Measurements from ENCODE around the gene TMEM14B.
"Not testable (repeated sequence)": the region's sequence is repeated elsewhere in the genome, so short reads cannot be mapped to it uniquely, and the experiment has no call there.

Gene TMEM14B

GRCh38 chr6:10745116-10745515, 2.5 kb upstream of the TMEM14B start:
- ChIA-PET POLR2A (no interaction called here), CTCF (interaction anchor here (0.6 kb wide), 1 partner anchor 12 kb away, joined by 3 read pairs; no protein-coding TSS in a partner anchor)
- Histone ChIP-seq H3K36me3 (ENCODE audit: control insufficient read depth in 2 of 2, insufficient read depth in 1 of 2, low read length in 2 of 2) (peaks cover 0 to 14% of the 10 kb centered on the region in 2 experiments; a peak in 2 of 3 replicates), H3K27ac (ENCODE audit: extremely low read depth, low read depth, low read length) (no peak overlapping the region), H3K4me1 (ENCODE audit: control insufficient read depth, insufficient read depth, low read length) (peaks cover 7% of the 10 kb centered on the region; the same call in 1 of the 2 replicates), H3K9me3 (ENCODE audit: control insufficient read depth, insufficient read depth, low read depth, low read length) (no peaks in the 10 kb centered on the region), H3K4me3 (ENCODE audit: low read depth, low read length) (no peak overlapping the region)
- TF ChIP-seq MEIS1 (CRISPR knock-in tag; IDR thresholded peaks at IDR 0.05; ENCODE audit: borderline replicate concordance) (no peak), ZNF184 (tag by site-specific recombination; IDR thresholded peaks at IDR 0.05) (no peak), ZNF146 (tag by site-specific recombination; IDR thresholded peaks at IDR 0.05) (no peak), ZNF366 (tag by site-specific recombination; conservative IDR thresholded peaks at IDR 0.05) (no peak), ZNF48 (tag by site-specific recombination; IDR thresholded peaks at IDR 0.05) (no peak)

DNA sequence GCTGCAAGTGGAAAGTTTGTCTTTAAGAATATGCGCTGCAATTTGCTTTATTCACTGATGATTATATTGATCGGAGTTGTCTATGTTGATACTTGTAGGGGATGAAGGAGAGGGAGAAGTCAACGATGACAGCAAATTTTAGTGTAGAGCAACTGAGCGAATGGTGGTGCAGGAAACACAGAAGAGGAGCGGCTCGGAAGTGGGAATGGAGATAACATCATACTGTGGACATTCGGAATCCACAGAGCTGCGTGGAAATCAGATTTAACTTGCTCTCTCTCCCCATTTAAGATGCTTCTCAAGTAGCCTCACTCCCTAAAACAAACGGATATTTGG, 722 bp upstream of the TMEM14B start:
- H3K4me1 ChIP-seq (ENCODE audit: control insufficient read depth, insufficient read depth, low read length) = peaks cover 7% of the 10 kb centered on the region; the same call in 1 of the 2 replicates

GRCh38 chr6:10749734-10750133, 2.1 kb downstream of the TMEM14B start:
- Histone ChIP-seq H3K4me3 (ENCODE audit: low read depth, low read length) (no peak overlapping the region), H3K27ac (ENCODE audit: extremely low read depth, low read depth, low read length) (no peak overlapping the region), H3K36me3 (ENCODE audit: control insufficient read depth in 2 of 2, insufficient read depth in 1 of 2, low read length in 2 of 2) (peaks cover 21 to 57% of the 10 kb centered on the region in 2 experiments; a peak in 2 of 3 replicates), H3K9me3 (ENCODE audit: control insufficient read depth, insufficient read depth, low read depth, low read length) (no peaks in the 10 kb centered on the region), H3K4me1 (ENCODE audit: control insufficient read depth, insufficient read depth, low read length) (peaks cover 7% of the 10 kb centered on the region; the same call in 1 of the 2 replicates)
- TF ChIP-seq ZNF529 (tag by site-specific recombination; IDR thresholded peaks at IDR 0.05; ENCODE audit: insufficient replicate concordance) (no peak), MYNN (tag by site-specific recombination; IDR thresholded peaks at IDR 0.05; ENCODE audit: borderline replicate concordance) (peak; percentile 61; the same call in 1 of the 2 replicates)
- ChIA-PET POLR2A (interaction anchor here (4.6 kb wide), 1 partner anchor 28 kb away, joined by 82 read pairs; the partner anchor contains the start of gene TMEM14C), CTCF (interaction anchor here (1.4 to 3.5 kb wide), 2 partner anchors 9 to 137 kb away, joined by 3 to 22 read pairs; partner anchors contain the start of gene SYCP2L)

More for the DNA sequence above, 722 bp upstream of the TMEM14B start:
- no peak for TF ChIP-seq FEZF1 (tag by site-specific recombination; IDR thresholded peaks at IDR 0.05)
- no peak for TF ChIP-seq ZNF132 (tag by site-specific recombination; IDR thresholded peaks at IDR 0.05; ENCODE audit: borderline replicate concordance)
- TF ChIP-seq BCL11B (tag by site-specific recombination; IDR thresholded peaks at IDR 0.05; ENCODE audit: low read depth) = no peak
- TF ChIP-seq ZBTB21 (tag by site-specific recombination; IDR thresholded peaks at IDR 0.05) = no peak
- TF ChIP-seq, protein P1, sequence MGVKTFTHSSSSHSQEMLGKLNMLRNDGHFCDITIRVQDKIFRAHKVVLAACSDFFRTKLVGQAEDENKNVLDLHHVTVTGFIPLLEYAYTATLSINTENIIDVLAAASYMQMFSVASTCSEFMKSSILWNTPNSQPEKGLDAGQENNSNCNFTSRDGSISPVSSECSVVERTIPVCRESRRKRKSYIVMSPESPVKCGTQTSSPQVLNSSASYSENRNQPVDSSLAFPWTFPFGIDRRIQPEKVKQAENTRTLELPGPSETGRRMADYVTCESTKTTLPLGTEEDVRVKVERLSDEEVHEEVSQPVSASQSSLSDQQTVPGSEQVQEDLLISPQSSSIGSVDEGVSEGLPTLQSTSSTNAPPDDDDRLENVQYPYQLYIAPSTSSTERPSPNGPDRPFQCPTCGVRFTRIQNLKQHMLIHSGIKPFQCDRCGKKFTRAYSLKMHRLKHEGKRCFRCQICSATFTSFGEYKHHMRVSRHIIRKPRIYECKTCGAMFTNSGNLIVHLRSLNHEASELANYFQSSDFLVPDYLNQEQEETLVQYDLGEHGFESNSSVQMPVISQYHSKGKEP (tag by site-specific recombination; IDR thresholded peaks at IDR 0.05) = no peak
- TF ChIP-seq OSR2 (tag by site-specific recombination; IDR thresholded peaks at IDR 0.05) = 0 out of 2 replicates have a peak, but pooled peaks have one; percentile 34
- peak; percentile 93 for TF ChIP-seq ZNF223 (tag by site-specific recombination; IDR thresholded peaks at IDR 0.05)
- CTCF ChIA-PET = interaction anchor here (0.9 to 2.5 kb wide), 6 partner anchors 9 to 236 kb away, joined by 3 to 9 read pairs (median 5); no protein-coding TSS in a partner anchor
- Histone ChIP-seq H3K27ac (ENCODE audit: extremely low read depth, low read depth, low read length) (peak overlapping the region; percentile 67; the same call in 1 of the 2 replicates), H3K36me3 (ENCODE audit: control insufficient read depth in 2 of 2, insufficient read depth in 1 of 2, low read length in 2 of 2) (peaks cover 0 to 29% of the 10 kb centered on the region in 2 experiments; a peak in 2 of 3 replicates), H3K9me3 (ENCODE audit: control insufficient read depth, insufficient read depth, low read depth, low read length) (no peaks in the 10 kb centered on the region), H3K4me3 (ENCODE audit: low read depth, low read length) (peak overlapping the region; percentile 83)
- POLR2A ChIA-PET = interaction anchor here (0.6 to 4.6 kb wide), 10 partner anchors 9 to 236 kb away, joined by 3 to 82 read pairs (median 4); partner anchors contain the start of genes C6orf52, GCNT2, PAK1IP1 and TMEM14C

GRCh38 chr6:10750568-10750967, 3.0 kb downstream of the TMEM14B start:
- CTCF ChIA-PET = interaction anchor here (3.5 kb wide), 1 partner anchor 8 kb away, joined by 22 read pairs; no protein-coding TSS in a partner anchor
- H3K4me3 ChIP-seq (ENCODE audit: low read depth, low read length); POLR2A ChIA-PET; H3K9me3 ChIP-seq (ENCODE audit: control insufficient read depth, insufficient read depth, low read depth, low read length); H3K4me1 ChIP-seq (ENCODE audit: control insufficient read depth, insufficient read depth, low read length); H3K27ac ChIP-seq (ENCODE audit: extremely low read depth, low read depth, low read length): not testable (repeated sequence)
- peaks cover 24 to 65% of the 10 kb centered on the region in 2 experiments; a peak in 2 of 3 replicates for H3K36me3 ChIP-seq (ENCODE audit: control insufficient read depth in 2 of 2, insufficient read depth in 1 of 2, low read length in 2 of 2)

DNA sequence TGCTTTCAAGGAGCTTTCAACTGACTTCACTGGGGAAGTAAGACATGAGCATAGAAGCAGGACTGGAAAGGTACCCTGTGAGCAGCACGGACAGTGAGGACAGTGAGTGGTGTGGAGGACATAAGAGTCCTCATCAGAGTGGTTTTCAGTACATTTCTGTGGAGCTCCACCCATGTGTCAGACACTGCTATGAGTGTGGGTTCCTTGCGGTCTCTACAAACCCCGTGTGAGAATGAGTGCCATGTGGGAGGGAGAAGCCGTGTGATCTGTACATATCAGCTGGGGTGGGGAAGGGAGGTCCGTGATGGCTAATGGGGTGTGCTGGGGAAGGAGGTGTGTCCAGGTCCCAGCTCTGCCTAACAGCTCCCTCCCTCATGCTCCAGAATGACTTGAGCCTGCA, 4.2 kb downstream of the TMEM14B start:
- POLR2A ChIA-PET = interaction anchor here (0.8 kb wide), 1 partner anchor 29 kb away, joined by 3 read pairs; the partner anchor contains the start of gene TMEM14C
- H3K4me3 ChIP-seq (ENCODE audit: low read depth, low read length); H3K9me3 ChIP-seq (ENCODE audit: control insufficient read depth, insufficient read depth, low read depth, low read length); H3K4me1 ChIP-seq (ENCODE audit: control insufficient read depth, insufficient read depth, low read length); H3K27ac ChIP-seq (ENCODE audit: extremely low read depth, low read depth, low read length); CTCF ChIA-PET: not testable (repeated sequence)
- H3K36me3 ChIP-seq (ENCODE audit: control insufficient read depth in 2 of 2, insufficient read depth in 1 of 2, low read length in 2 of 2) = peaks cover 27 to 75% of the 10 kb centered on the region in 2 experiments

All from HEK293 (cell line).